ENCODE measurements around the gene SAMD14. TPM values are rescaled to one million over a fixed set of nuclear protein-coding genes. Genes with fewer than 3 reads are reported as not detected.

The SAMD14 gene
- polyA plus RNA-seq, 2 of the 4 experiments (the other 2 are of a cell fraction), result 0.12 to 0.75 TPM

DNA sequence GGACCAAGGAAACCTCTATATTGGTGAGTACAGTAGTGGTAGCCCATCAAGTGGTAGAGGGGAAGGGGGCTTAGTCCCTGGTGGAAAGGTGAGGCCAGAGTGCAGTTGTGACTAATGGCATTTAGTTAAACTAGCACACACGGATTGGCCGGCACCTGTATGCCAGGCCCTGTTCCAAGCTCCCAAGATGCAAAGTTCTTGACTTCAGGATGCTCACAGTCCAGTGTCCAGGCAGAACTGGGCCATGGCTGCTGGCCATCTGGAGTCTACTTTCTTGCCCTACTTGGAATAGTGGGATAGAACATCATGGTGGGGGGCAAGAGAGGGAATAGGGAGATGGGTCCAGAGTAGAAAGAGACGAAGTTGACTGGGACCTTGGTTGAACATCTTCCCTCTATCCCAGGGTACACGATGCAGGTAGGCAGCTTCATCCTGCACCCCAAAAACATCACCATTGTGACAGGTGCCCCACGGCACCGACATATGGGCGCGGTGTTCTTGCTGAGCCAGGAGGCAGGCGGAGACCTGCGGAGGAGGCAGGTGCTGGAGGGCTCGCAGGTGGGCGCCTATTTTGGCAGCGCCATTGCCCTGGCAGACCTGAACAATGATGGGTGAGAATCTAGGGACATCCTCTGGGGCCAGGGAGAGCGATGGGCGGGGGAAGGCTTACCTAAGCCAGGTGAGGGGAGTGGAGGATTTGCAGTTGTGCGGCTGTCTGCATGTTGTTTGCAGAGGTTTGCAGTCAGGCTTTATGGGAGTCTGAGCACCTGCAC lies 58.9 kb downstream of the SAMD14 start:
- ATAC-seq, result no peak
- TF ChIP-seq EHMT2 (IDR thresholded peaks at IDR 0.05; ENCODE audit: low read depth) (no peak), MAZ (IDR thresholded peaks at IDR 0.05; ENCODE audit: borderline replicate concordance, low read depth, low read length) (no peak), HDAC2 (IDR thresholded peaks at IDR 0.05) (no peak), GATA3 (IDR thresholded peaks at IDR 0.05; ENCODE audit: borderline replicate concordance) (no peak), HOXB13 (CRISPR knock-in tag; IDR thresholded peaks at IDR 0.05; ENCODE audit: low read depth) (no peak), CBX8 (IDR thresholded peaks at IDR 0.05) (no peak)
- TF ChIP-seq, protein P1, sequence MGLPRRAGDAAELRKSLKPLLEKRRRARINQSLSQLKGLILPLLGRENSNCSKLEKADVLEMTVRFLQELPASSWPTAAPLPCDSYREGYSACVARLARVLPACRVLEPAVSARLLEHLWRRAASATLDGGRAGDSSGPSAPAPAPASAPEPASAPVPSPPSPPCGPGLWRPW (IDR thresholded peaks at IDR 0.05), result no peak
- TF ChIP-seq, protein P2, sequence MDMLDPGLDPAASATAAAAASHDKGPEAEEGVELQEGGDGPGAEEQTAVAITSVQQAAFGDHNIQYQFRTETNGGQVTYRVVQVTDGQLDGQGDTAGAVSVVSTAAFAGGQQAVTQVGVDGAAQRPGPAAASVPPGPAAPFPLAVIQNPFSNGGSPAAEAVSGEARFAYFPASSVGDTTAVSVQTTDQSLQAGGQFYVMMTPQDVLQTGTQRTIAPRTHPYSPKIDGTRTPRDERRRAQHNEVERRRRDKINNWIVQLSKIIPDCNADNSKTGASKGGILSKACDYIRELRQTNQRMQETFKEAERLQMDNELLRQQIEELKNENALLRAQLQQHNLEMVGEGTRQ (IDR thresholded peaks at IDR 0.05), result no peak
- DNase-seq (ENCODE audit: low read depth in 1 of 2, low spot score in 1 of 2), result no peak
- no peak overlapping the region for H3K27ac ChIP-seq
- CTCF ChIA-PET, result interaction anchor here (1.7 to 22.1 kb wide), 6 partner anchors 5 to 73 kb away, joined by 6 to 473 read pairs (median 315); partner anchors contain the start of genes ITGA3 and PDK2
- no peak overlapping the region for H3K4me3 ChIP-seq
- no peak overlapping the region for H3K4me2 ChIP-seq
- H3K4me1 ChIP-seq, result peaks cover 16% of the 10 kb centered on the region
- 90% methylated on average over 16 of the region's 16 CpGs for WGBS (ENCODE audit: missing lambda C conversion rate)
- no peaks in the 10 kb centered on the region for H3K9me3 ChIP-seq
- POLR2A ChIA-PET, result no interaction called here
- peak; percentile 59 for FAIRE-seq

DNA sequence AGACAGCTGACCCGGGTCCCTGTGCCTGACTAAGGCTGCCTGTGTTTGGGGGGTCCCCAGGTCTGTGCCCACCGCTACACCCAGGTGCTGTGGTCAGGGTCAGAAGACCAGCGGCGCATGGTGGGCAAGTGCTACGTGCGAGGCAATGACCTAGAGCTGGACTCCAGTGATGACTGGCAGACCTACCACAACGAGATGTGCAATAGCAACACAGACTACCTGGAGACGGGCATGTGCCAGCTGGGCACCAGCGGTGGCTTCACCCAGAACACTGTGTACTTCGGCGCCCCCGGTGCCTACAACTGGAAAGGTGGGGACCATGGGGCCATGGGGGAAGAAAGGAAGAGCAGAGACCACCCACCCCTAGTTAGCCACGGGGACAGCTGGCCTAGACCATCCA lies 62.0 kb downstream of the SAMD14 start:
- POLR2A ChIA-PET, result interaction anchor here (1.0 kb wide), 2 partner anchors 12 kb away, joined by 3 read pairs; partner anchors contain the start of gene ITGA3
- TF ChIP-seq HEYL (CRISPR knock-in tag; IDR thresholded peaks at IDR 0.05) (no peak), HOXB5 (CRISPR knock-in tag; IDR thresholded peaks at IDR 0.05) (no peak), ZC3H11A (IDR thresholded peaks at IDR 0.05) (no peak), NR3C1 (IDR thresholded peaks at IDR 0.05) (no peak), TP53 (CRISPR knock-in tag; IDR thresholded peaks at IDR 0.05) (no peak), HDAC2 (IDR thresholded peaks at IDR 0.05) (no peak), ZNF302 (CRISPR knock-in tag; IDR thresholded peaks at IDR 0.05) (no peak), POLR2A (IDR thresholded peaks at IDR 0.05; ENCODE audit: low read length) (no peak), JUNB (IDR thresholded peaks at IDR 0.05) (no peak), RCOR1 (IDR thresholded peaks at IDR 0.05; ENCODE audit: low read depth, low read length) (no peak), EHMT2 (IDR thresholded peaks at IDR 0.05; ENCODE audit: low read depth) (no peak), RARB (CRISPR knock-in tag; IDR thresholded peaks at IDR 0.05) (no peak), FOSL2 (IDR thresholded peaks at IDR 0.05) (no peak), FOSL2 (CRISPR knock-in tag; IDR thresholded peaks at IDR 0.05) (no peak), ESRRA (IDR thresholded peaks at IDR 0.05; ENCODE audit: borderline replicate concordance, low read length) (no peak), GATA3 (IDR thresholded peaks at IDR 0.05; ENCODE audit: borderline replicate concordance) (no peak)
- TF ChIP-seq, protein P3, sequence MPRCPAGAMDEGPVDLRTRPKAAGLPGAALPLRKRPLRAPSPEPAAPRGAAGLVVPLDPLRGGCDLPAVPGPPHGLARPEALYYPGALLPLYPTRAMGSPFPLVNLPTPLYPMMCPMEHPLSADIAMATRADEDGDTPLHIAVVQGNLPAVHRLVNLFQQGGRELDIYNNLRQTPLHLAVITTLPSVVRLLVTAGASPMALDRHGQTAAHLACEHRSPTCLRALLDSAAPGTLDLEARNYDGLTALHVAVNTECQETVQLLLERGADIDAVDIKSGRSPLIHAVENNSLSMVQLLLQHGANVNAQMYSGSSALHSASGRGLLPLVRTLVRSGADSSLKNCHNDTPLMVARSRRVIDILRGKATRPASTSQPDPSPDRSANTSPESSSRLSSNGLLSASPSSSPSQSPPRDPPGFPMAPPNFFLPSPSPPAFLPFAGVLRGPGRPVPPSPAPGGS (IDR thresholded peaks at IDR 0.05), result no peak
- TF ChIP-seq, protein P4, sequence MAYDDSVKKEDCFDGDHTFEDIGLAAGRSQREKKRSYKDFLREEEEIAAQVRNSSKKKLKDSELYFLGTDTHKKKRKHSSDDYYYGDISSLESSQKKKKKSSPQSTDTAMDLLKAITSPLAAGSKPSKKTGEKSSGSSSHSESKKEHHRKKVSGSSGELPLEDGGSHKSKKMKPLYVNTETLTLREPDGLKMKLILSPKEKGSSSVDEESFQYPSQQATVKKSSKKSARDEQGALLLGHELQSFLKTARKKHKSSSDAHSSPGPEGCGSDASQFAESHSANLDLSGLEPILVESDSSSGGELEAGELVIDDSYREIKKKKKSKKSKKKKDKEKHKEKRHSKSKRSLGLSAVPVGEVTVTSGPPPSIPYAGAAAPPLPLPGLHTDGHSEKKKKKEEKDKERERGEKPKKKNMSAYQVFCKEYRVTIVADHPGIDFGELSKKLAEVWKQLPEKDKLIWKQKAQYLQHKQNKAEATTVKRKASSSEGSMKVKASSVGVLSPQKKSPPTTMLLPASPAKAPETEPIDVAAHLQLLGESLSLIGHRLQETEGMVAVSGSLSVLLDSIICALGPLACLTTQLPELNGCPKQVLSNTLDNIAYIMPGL (CRISPR knock-in tag; IDR thresholded peaks at IDR 0.05; ENCODE audit: borderline replicate concordance), result no peak
- TF ChIP-seq, protein P5, sequence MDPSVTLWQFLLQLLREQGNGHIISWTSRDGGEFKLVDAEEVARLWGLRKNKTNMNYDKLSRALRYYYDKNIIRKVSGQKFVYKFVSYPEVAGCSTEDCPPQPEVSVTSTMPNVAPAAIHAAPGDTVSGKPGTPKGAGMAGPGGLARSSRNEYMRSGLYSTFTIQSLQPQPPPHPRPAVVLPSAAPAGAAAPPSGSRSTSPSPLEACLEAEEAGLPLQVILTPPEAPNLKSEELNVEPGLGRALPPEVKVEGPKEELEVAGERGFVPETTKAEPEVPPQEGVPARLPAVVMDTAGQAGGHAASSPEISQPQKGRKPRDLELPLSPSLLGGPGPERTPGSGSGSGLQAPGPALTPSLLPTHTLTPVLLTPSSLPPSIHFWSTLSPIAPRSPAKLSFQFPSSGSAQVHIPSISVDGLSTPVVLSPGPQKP (IDR thresholded peaks at IDR 0.05; ENCODE audit: low read depth, low read length), result no peak
- Histone ChIP-seq H3K4me2 (no peak overlapping the region), H3K4me1 (peaks cover 47% of the 10 kb centered on the region), H3K4me3 (no peak overlapping the region), H3K9me3 (no peaks in the 10 kb centered on the region), H3K27ac (peak overlapping the region in 1 of 2 experiments; percentile 92; a peak in 4 of 6 replicates)
- ATAC-seq, result no peak
- FAIRE-seq, result no peak
- DNase-seq (ENCODE audit: low read depth in 1 of 2, low spot score in 1 of 2), result no peak
- WGBS (ENCODE audit: missing lambda C conversion rate), result 94% methylated on average over 13 of the region's 13 CpGs
- CTCF ChIA-PET, result interaction anchor here (1.2 to 22.1 kb wide), 7 partner anchors 8 to 110 kb away, joined by 3 to 473 read pairs (median 237); partner anchors contain the start of genes ITGA3 and PDK2

All from A549 (cell line).